RWPE1 (cell line): ENCODE measurements around the gene SPTLC3.

Experiments
- CTCF ChIA-PET: fragments of 350-600 bp; sonication (Branson Sonifier 250); formaldehyde crosslinking; extraction: SDS; loops from one replicate; lab custom pipeline; 2021; lab: Yijun Ruan, JAX
- POLR2A ChIA-PET: fragments of 400-600 bp; formaldehyde crosslinking; extraction: SDS; loops from one replicate; lab custom pipeline; 2020; ENCODE audit warnings: antibody characterized with exemption; ENCODE audit not compliant: low non-redundant PET; lab: Yijun Ruan, JAX
- DNase-seq: peaks from one replicate; pipeline ENCODE4 v3.0.0; 2012; ENCODE audit warnings: low spot score
- H3K27ac ChIP-seq: fragments of 450-650 bp; 2 replicates; pipeline ENCODE4 v1.5.1; 2017
- TF ChIP-seq, protein P1 (sequence below): fragments of 450-650 bp; conservative IDR thresholded peaks from 2 replicates; pipeline ENCODE4 v1.5.1; 2017; ENCODE audit warnings: low read depth, mild to moderate bottlenecking

Gene SPTLC3

DNA sequence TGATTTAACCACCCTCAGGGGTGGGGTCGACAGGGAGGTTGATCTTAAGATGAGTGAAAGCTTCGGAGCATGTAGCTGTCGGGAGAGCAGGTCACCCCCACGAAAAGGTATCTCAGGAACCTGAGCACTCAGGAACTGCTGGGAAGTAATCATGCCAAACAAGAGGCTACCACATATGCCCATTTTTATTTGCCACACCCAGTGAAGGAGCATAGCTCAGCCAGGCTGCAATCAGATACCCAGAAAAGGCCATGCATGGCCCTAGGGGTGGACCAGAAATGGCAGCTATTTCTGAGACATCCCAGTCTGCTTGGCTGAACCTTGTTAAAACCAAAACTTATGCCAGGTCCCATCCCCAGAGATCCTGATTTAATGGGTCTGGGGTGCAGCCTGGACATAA is 139.6 kb downstream of the SPTLC3 start:
- TF ChIP-seq, protein P1, sequence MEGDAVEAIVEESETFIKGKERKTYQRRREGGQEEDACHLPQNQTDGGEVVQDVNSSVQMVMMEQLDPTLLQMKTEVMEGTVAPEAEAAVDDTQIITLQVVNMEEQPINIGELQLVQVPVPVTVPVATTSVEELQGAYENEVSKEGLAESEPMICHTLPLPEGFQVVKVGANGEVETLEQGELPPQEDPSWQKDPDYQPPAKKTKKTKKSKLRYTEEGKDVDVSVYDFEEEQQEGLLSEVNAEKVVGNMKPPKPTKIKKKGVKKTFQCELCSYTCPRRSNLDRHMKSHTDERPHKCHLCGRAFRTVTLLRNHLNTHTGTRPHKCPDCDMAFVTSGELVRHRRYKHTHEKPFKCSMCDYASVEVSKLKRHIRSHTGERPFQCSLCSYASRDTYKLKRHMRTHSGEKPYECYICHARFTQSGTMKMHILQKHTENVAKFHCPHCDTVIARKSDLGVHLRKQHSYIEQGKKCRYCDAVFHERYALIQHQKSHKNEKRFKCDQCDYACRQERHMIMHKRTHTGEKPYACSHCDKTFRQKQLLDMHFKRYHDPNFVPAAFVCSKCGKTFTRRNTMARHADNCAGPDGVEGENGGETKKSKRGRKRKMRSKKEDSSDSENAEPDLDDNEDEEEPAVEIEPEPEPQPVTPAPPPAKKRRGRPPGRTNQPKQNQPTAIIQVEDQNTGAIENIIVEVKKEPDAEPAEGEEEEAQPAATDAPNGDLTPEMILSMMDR, result no peak
- CTCF ChIA-PET, result no interaction called here
- no peak for DNase-seq
- POLR2A ChIA-PET, result no interaction called here
- H3K27ac ChIP-seq, result no peak overlapping the region

DNA sequence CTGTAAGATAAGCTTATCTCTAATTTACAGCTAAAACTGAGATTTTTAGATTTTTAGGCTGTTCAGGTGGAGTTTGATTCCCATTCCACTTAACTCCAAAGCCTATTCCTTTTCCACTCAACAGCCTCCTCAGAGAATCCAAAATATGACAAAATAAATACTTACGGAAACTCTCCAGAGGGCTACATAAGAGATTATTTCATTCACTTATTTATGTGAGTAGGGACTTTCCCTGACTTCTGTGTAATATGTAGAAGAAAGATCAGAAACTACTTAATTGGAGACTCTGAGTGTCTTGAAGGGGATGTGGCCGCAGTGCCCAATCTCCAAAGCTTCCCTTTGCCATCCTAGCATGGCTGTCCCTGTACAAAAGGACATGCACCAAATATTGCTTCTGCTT is 140.2 kb downstream of the SPTLC3 start:
- TF ChIP-seq, protein P1, result no peak
- no peak for DNase-seq
- no peak overlapping the region for H3K27ac ChIP-seq
- ChIA-PET POLR2A (no interaction called here), CTCF (no interaction called here)

DNA sequence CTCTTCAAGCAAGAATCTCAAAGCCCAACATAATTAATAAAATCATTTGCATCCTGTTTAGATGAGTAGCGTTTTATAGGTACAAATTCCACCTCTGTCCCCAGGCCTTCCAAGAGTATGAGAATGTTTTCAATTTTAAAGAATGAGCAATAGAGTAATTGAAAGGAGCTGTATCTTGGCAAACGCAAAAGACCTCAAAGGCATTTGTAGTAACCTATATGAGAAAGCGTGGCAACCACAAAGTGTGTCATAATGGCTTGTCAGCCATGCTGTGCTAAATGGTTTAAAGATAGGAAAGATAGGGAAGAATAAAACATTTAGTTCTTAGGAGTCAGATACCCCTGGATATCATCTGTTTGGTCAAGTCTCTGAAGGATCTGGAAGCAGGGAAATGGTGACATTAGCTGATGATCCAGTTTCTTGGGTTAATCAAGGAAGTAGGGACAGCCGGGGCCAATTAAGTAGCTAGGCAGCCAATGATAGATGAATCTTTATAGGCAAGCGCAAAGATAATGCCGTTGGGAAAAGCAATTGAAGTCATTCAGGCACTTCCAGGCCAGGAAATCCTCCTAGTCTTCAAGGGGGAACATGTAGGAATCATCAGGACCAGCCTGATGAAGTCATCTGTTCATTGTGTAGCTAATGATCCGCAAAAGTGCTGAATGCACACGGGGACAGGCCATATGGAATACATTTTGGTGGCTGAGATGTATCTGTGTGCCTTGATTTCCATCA is 140.8 kb downstream of the SPTLC3 start:
- H3K27ac ChIP-seq, result no peak overlapping the region
- DNase-seq, result no peak
- TF ChIP-seq, protein P1, result no peak
- ChIA-PET POLR2A (no interaction called here), CTCF (no interaction called here)

DNA sequence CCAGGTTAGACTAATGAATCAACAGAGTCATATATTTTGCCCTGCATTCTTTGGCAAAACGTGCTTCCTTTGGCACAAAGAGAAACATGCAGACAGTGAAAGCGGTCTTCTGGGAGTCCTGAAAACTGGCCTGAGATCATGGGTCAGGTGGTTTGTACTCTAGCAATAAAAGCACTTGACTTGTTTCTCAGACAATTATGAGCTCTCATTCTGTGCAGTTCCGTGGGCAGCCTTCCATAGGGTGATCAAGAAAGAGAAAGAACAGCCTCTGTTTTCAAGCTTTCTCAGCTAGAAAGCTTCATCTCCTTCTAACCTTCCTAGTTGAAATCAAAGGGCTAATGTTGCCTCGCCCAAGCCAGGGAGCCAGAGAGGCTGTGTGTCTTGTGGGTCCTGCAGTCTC is 149.6 kb downstream of the SPTLC3 start:
- no peak overlapping the region for H3K27ac ChIP-seq
- DNase-seq, result no peak
- POLR2A ChIA-PET, result no interaction called here
- TF ChIP-seq, protein P1, result no peak
- CTCF ChIA-PET, result no interaction called here

DNA sequence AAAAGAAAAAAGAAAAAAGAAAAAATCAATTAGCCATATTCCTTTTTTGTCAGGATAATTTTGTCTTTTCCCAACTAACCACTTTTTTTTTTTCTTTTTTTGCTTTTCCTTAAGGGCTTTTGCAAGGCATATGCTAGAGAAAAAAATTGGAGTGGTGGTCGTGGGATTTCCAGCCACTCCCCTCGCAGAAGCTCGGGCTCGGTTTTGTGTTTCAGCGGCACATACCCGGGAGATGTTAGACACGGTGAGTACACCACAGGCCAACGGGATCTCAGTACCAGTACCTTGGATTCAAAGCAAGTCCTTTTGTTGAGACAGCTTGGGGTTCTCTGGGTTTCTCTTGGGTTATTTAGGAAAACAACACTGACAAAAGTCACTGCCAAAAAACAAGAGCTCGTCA is 151.1 kb downstream of the SPTLC3 start:
- no peak for DNase-seq
- CTCF ChIA-PET, result no interaction called here
- POLR2A ChIA-PET, result no interaction called here
- TF ChIP-seq, protein P1, result no peak
- H3K27ac ChIP-seq, result no peak overlapping the region

DNA sequence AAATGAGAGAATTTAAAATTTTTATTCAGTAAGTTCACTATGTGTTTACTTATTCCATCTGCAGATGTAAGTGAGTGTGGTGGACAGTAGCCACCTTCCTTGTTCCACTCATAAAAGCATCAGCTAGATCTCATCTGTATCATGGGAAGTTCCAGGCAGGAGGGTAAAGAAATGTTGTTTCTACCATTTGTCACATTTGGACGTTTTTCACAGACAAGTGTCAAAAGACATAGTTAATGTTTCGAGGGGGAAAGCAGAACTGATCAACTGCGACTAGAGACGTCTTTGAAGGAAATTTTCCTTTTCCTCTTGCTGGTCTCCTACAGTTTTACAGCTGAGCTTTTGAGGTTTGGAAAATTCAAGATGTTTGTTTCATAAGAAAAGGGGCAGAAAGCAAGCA is 156.4 kb downstream of the SPTLC3 start:
- ChIA-PET POLR2A (no interaction called here), CTCF (interaction anchor here (0.7 kb wide), 1 partner anchor 1162 kb away, joined by 4 read pairs; no protein-coding TSS in a partner anchor)
- TF ChIP-seq, protein P1, result no peak
- H3K27ac ChIP-seq, result no peak overlapping the region
- no peak for DNase-seq
